Astrocyte of the spinal cord (primary cell): ENCODE results near the gene DFFA.
"Not testable (repeated sequence)": the region's sequence is repeated elsewhere in the genome, so short reads cannot be mapped to it uniquely, and the experiment has no call there.

ENCODE experiments used
- DNase-seq: peaks from one replicate; pipeline ENCODE4 v3.0.0; 2011; ENCODE audit warnings: low read depth, low spot score
- H3K4me3 ChIP-seq: 2 replicates; pipeline ENCODE4 v1.5.1; 2011; ENCODE audit warnings: low read depth, mild to moderate bottlenecking, low read length, moderate library complexity
- CTCF ChIP-seq: IDR thresholded peaks from 2 replicates; pipeline ENCODE4 v1.5.1; 2012; ENCODE audit warnings: low read depth, mild to moderate bottlenecking, low read length, inconsistent platforms
- in situ Hi-C: cut with HindIII; loops from 2 replicates; pipeline ENCODE4 v1.10.0; 2017; ENCODE audit warnings: low sequenced_read_pairs

The DFFA gene

DNA sequence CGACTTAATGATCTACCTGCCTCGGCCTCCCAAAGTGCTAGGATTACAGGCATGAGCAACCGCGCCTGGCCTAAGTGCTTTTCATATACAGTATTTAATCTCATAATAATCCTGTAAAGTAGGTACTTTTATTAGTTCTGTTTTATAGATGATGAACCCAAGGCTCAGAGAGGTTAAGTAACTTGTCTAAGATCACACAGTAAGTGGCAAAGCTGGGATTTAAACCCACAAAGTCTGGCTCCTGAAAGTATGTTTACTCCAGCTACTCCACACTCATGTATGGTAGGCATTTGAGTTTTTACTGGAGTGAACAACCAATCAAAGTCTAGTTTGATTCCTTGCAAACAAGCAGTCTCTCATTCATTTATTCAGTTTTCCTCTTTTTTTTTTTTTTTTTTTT lies 2.3 kb downstream of the DFFA start:
- TF ChIP-seq CTCF = no peak
- DNase-seq = no peak
- in situ Hi-C loops = no loop called here
- H3K4me3 ChIP-seq = no peak overlapping the region

GRCh38 chr1:10467078-10467477 lies 5.3 kb downstream of the DFFA start:
- no peak for TF ChIP-seq CTCF
- in situ Hi-C loops = no loop called here
- no peak for DNase-seq
- H3K4me3 ChIP-seq = no peak overlapping the region

- no peak for TF ChIP-seq CTCF
- in situ Hi-C loops = no loop called here
- DNase-seq = peak; percentile 80
- H3K4me3 ChIP-seq = no peak overlapping the region
Measured at GRCh38 chr1:10459184-10459583, 13.1 kb downstream of the DFFA start.

GRCh38 chr1:10457875-10458274 lies 14.5 kb downstream of the DFFA start:
- in situ Hi-C loops = no loop called here
- no peak for TF ChIP-seq CTCF
- DNase-seq = no peak
- no peak overlapping the region for H3K4me3 ChIP-seq

DNA sequence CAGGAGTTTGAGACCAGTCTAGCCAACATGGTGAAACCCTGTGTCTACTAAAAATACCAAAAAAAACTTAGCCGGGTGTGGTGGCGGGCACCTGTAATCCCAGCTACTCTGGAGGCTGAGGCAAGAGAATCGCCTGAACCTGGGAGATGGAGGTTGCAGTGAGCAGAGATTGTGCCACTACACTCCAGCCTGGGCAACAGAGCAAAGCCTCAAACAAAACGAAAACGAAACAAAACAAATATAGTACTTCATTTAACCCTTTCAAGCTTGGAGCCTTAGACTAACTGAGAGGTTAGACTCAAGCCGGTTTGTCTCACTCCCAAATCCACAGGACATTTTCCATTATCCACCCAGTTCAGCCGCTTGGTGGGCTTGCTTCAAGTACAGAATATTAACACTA lies 14.9 kb downstream of the DFFA start:
- DNase-seq, in situ Hi-C loops, H3K4me3 ChIP-seq: not testable (repeated sequence)

GRCh38 chr1:10456661-10457060 lies 15.7 kb downstream of the DFFA start:
- no peak overlapping the region for H3K4me3 ChIP-seq
- no peak for TF ChIP-seq CTCF
- in situ Hi-C loops = no loop called here
- no peak for DNase-seq

- DNase-seq = no peak
- no peak overlapping the region for H3K4me3 ChIP-seq
- in situ Hi-C loops = no loop called here
- no peak for TF ChIP-seq CTCF
Measured at GRCh38 chr1:10456048-10456447, 16.3 kb downstream of the DFFA start.
